Brain pericyte (primary cell): ENCODE data around the gene PPP4C.
A peak's percentile ranks its signal among the peaks of the same experiment; 100 is the strongest.
"Not testable (repeated sequence)": the region's sequence is repeated elsewhere in the genome, so short reads cannot be mapped to it uniquely, and the experiment has no call there.

Experiments
- DNase-seq: peaks from one replicate; pipeline ENCODE4 v3.0.0-alpha.2; 2012; ENCODE audit warnings: low read depth, low spot score

The PPP4C gene

GRCh38 chr16:30096105-30096861, 20.5 kb downstream of the PPP4C start, which contains the start of gene YPEL3:
YPEL3 (minus strand) TSS chr16:30096213; CDS start chr16:30095482, 731 bp downstream.
- DNase-seq, result peak; percentile 61

- DNase-seq, result no peak
Observed at GRCh38 chr16:30096862-30097563, 21.2 kb downstream of the PPP4C start.

- no peak for DNase-seq
Observed at GRCh38 chr16:30104090-30104489, 28.3 kb downstream of the PPP4C start.

- no peak for DNase-seq
Observed at GRCh38 chr16:30104492-30104891, 28.7 kb downstream of the PPP4C start.

- DNase-seq, result no peak
Observed at GRCh38 chr16:30108059-30108850, 32.5 kb downstream of the PPP4C start.

- no peak for DNase-seq
Observed at GRCh38 chr16:30110661-30111060, 34.9 kb downstream of the PPP4C start.

- no peak for DNase-seq
Observed at GRCh38 chr16:30112197-30113030, 36.6 kb downstream of the PPP4C start.

- DNase-seq, result no peak
Observed at GRCh38 chr16:30113031-30113710, 37.4 kb downstream of the PPP4C start, which contains the start of gene GDPD3. GDPD3 (minus strand) TSS chr16:30113537; CDS start chr16:30113478, 59 bp downstream.

- DNase-seq, result no peak
Observed at GRCh38 chr16:30113711-30114333, 38.0 kb downstream of the PPP4C start.

- DNase-seq, result no peak
Observed at GRCh38 chr16:30114411-30114810, 38.6 kb downstream of the PPP4C start.

- not testable (repeated sequence) for DNase-seq
Observed at GRCh38 chr16:30114833-30115232, 39.0 kb downstream of the PPP4C start.

GRCh38 chr16:30115238-30115637, 39.4 kb downstream of the PPP4C start:
- no peak for DNase-seq

GRCh38 chr16:30116291-30117207, 40.8 kb downstream of the PPP4C start:
- DNase-seq, result no peak

GRCh38 chr16:30117768-30118167, 42.0 kb downstream of the PPP4C start:
- no peak for DNase-seq

- DNase-seq, result no peak
Observed at GRCh38 chr16:30119428-30119827, 43.6 kb downstream of the PPP4C start.

- DNase-seq, result no peak
Observed at GRCh38 chr16:30120340-30121105, 44.7 kb downstream of the PPP4C start.

GRCh38 chr16:30121741-30122571, 46.2 kb downstream of the PPP4C start:
- DNase-seq, result peak; percentile 78
